NB4 (cell line): ENCODE measurements around the gene ZNF407.

ENCODE experiments used
- CTCF ChIP-seq: IDR thresholded peaks from one replicate; pipeline ENCODE4 v1.5.1; 2012; ENCODE audit warnings: low read depth, low read length
- MAX ChIP-seq: IDR thresholded peaks from 2 replicates; pipeline ENCODE4 v1.6.1; 2011; ENCODE audit warnings: low read depth, low read length
- MYC ChIP-seq: IDR thresholded peaks from 2 replicates; pipeline ENCODE4 v1.6.1; 2011; ENCODE audit warnings: low read depth, low read length
- POLR2A ChIP-seq: IDR thresholded peaks from 2 replicates; pipeline ENCODE4 v1.6.1; 2011; ENCODE audit warnings: mild to moderate bottlenecking; ENCODE audit not compliant: insufficient read length; ENCODE audit errors: extremely low read depth

- TF ChIP-seq CTCF, result no peak
- no peak for TF ChIP-seq POLR2A
- no peak for TF ChIP-seq MAX
- TF ChIP-seq MYC, result no peak
Measured at GRCh38 chr18:75057169-75057960, 459.7 kb downstream of the ZNF407 start.
